Activated T-helper 1 cell treated with anti-CD3 and anti-CD28 coated beads, Interleukin-12 subunit alpha, Interleukin-12 subunit beta, Interleukin-2, Interleukin-4 antibody, amounts not matched to agents 30 ng/mL and 10 ng/mL and 1 ng/mL, durations not matched to agents 14 hours and 24 hours and 36 hours (primary cell): ENCODE results near the gene STMND1. TPM values are rescaled to one million over a fixed set of nuclear protein-coding genes. Genes with fewer than 3 reads are reported as not detected.

Experiments used
- DNase-seq: peaks from one replicate; pipeline ENCODE4 v3.0.0; 2021; ENCODE audit warnings: low spot score
- H3K27ac Mint-ChIP-seq: one replicate; pipeline ENCODE4 v1.8.0; 2021; ENCODE audit warnings: mild to moderate bottlenecking, mixed read lengths
- H3K27me3 Mint-ChIP-seq: one replicate; pipeline ENCODE4 v1.8.0; 2022; ENCODE audit warnings: mild to moderate bottlenecking, moderate library complexity, mixed read lengths; ENCODE audit not compliant: insufficient read depth
- H3K36me3 Mint-ChIP-seq: one replicate; pipeline ENCODE4 v1.8.0; 2021; ENCODE audit warnings: low read depth, mixed read lengths
- H3K4me1 Mint-ChIP-seq: one replicate; pipeline ENCODE4 v1.8.0; 2021; ENCODE audit warnings: low read depth, mixed read lengths
- H3K4me3 Mint-ChIP-seq: one replicate; pipeline ENCODE4 v1.8.0; 2021; ENCODE audit warnings: mild to moderate bottlenecking, moderate library complexity, mixed read lengths
- H3K9me3 Mint-ChIP-seq: one replicate; pipeline ENCODE4 v1.8.0; 2021; ENCODE audit warnings: mixed read lengths
- intact Hi-C: fragments of 100-400 bp; cut with micrococcal nuclease; formaldehyde crosslinking; loops from one replicate; pipeline ENCODE4 v1.15.1; 2024
- total RNA-seq: library from RNA; stranded (reverse); gene quantifications from 2 replicates; pipeline ENCODE4 v1.2.3, GENCODE V29; 2022

Gene STMND1
- total RNA-seq, 1 donor from 2014 or later: not detected

DNA sequence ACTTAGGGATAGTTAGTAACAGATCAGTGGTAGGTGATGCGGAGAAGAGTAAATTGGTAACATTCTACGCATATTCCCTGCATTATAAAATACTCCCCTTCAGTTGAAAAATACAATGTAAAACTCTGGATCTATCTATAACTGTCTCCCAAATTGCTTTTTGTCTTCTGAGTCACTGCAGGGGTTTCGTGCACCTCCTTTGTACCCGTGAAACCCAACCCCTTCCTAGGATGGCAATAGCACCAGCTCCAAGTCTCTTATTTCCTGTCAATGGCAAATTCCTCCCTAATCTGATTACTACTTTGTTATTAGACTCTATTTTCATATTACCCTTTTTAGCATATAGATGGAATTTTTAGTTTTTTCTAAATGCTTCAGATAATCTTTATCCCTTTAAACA is 20.6 kb upstream of the STMND1 start:
- Mint-ChIP-seq H3K36me3 (no peaks in the 10 kb centered on the region), H3K4me1 (no peaks in the 10 kb centered on the region), H3K27ac (no peak overlapping the region), H3K9me3 (no peaks in the 10 kb centered on the region), H3K27me3 (peaks cover 7% of the 10 kb centered on the region), H3K4me3 (no peak overlapping the region)
- intact Hi-C loops: loop anchor here (10.0 kb wide), 1 partner anchor 796 kb away; no protein-coding TSS in a partner anchor
- no peak for DNase-seq

DNA sequence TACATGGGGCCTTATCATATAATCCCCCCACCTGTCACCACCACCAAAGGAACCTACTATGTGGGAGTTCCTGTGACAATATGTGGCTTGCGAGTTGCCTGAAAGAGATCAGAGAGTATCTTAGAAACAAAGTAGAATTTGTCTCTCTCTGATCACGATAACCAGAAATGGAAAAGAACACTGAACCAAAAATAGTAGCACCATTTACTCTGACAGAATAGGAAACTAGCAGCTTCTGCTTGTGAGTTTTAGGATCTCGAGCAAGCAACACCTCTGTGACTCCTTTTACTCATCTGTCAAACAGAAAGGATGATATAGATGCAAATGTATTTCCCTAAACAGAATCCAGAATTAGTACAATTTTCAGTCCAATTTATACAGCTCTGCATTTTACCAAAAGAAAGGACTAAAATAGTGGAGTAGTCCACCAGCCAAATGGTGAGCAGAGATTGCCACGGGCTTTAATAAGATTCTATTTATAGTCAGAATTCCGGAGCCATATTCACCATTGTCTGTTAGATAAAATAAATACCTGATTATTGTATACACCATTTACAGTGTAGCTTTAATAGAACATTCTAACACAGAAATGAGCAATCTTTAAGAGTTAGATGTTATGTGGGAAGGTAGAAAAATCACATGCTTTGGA is 19.9 kb upstream of the STMND1 start:
- no peak overlapping the region for H3K4me3 Mint-ChIP-seq
- H3K27ac Mint-ChIP-seq: no peak overlapping the region
- intact Hi-C loops: loop anchor here (10.0 kb wide), 1 partner anchor 797 kb away; no protein-coding TSS in a partner anchor
- no peaks in the 10 kb centered on the region for H3K9me3 Mint-ChIP-seq
- H3K4me1 Mint-ChIP-seq: no peaks in the 10 kb centered on the region
- DNase-seq: no peak
- H3K27me3 Mint-ChIP-seq: peaks cover 7% of the 10 kb centered on the region
- H3K36me3 Mint-ChIP-seq: no peaks in the 10 kb centered on the region

DNA sequence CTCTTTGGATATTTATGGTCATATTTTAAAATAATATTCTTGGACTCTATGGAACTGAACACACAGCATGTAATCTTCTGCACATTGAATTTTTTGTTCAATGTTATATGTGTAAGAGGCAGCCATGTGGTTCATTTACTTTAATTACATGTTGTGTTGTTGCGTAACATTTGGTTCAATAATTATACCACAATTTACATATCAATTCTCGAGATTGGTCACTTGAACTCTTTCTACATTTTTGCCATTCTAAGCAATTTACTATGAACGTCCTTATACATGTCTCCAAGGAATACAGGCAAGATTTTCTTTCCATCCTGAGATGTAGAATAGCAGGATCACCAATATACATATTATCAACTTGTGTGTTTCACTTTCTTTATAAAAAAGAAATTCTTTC is 18.5 kb upstream of the STMND1 start:
- Mint-ChIP-seq H3K36me3 (no peaks in the 10 kb centered on the region), H3K9me3 (no peaks in the 10 kb centered on the region), H3K27me3 (peaks cover 7% of the 10 kb centered on the region), H3K4me3 (no peak overlapping the region), H3K27ac (no peak overlapping the region), H3K4me1 (no peaks in the 10 kb centered on the region)
- intact Hi-C loops: loop anchor here (10.0 kb wide), 1 partner anchor 799 kb away; no protein-coding TSS in a partner anchor
- no peak for DNase-seq

DNA sequence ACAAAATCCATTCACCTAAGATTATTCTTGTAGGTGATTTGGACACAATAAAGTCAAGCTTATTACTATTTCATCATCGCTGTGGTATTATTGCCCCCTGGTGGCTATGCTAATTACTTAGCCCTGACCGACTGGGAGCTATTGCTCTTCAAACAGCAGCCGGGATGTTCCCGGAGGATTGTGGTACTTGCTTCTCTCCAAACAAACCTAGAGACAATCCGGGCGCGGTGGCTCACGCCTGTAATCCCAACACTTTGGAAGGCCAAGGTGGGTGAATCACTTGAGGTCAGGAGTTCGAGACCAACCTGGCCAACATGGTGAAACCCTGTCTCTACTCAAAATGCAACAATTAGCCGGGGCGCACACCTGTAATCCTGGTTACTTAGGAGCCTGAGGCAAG is 15.4 kb upstream of the STMND1 start:
- no peaks in the 10 kb centered on the region for H3K4me1 Mint-ChIP-seq
- no peaks in the 10 kb centered on the region for H3K36me3 Mint-ChIP-seq
- H3K4me3 Mint-ChIP-seq: no peak overlapping the region
- H3K27me3 Mint-ChIP-seq: peaks cover 7% of the 10 kb centered on the region
- H3K27ac Mint-ChIP-seq: no peak overlapping the region
- no peak for DNase-seq
- intact Hi-C loops: loop anchor here (1.0 to 10.0 kb wide), 3 partner anchors 324 to 802 kb away; partner anchors contain the start of gene ATXN1
- no peaks in the 10 kb centered on the region for H3K9me3 Mint-ChIP-seq

DNA sequence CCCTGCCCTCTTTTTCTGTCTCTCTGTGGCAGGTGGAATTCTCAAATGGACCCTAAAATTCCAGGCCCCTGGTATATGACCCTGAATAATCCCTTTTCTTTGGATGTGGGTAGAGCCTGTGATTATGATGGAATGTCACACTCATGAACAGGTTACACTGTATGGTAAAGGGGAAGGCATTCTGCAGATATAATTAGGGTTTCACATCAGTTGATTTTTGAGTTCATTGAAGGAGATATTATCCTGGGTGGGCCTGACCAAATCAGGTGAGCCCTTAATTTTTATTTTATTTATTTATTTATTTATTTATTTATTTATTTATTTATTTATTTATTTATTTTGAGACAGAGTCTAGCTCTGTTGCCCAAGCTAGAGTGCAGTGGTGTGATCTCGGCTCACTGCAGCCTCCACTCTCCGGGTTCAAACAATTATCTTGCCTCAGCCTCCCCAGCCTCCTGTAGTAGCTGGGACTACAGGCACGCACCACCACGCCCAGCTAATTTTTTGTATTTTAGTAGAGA is 13.7 kb upstream of the STMND1 start:
- Mint-ChIP-seq H3K4me3 (no peak overlapping the region), H3K36me3 (no peaks in the 10 kb centered on the region), H3K4me1 (no peaks in the 10 kb centered on the region), H3K9me3 (no peaks in the 10 kb centered on the region), H3K27me3 (peaks cover 7% of the 10 kb centered on the region), H3K27ac (no peak overlapping the region)
- intact Hi-C loops: loop anchor here (5.0 to 10.0 kb wide), 2 partner anchors 326 to 803 kb away; partner anchors contain the start of gene ATXN1
- no peak for DNase-seq

DNA sequence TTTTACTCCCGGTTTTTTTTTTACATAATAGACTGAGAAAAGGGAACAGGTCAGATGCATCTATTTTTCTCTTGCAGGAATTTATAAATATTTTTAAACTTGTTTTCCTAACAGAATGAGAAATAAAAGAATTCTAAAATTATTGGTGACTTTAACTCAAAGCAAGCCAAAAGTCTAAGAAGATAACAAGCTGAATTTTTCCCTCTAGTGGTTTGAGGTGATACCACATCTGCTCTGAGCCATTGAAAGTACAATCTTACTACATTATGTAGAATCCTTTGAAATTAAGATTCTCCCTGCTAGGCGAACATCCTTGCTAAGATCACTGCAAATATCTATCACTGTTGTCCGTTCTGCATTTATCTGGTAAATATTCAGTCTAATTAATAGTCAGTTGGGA is 10.7 kb upstream of the STMND1 start:
- Mint-ChIP-seq H3K36me3 (no peaks in the 10 kb centered on the region), H3K4me1 (no peaks in the 10 kb centered on the region), H3K9me3 (no peaks in the 10 kb centered on the region), H3K27ac (no peak overlapping the region), H3K4me3 (no peak overlapping the region), H3K27me3 (peaks cover 3% of the 10 kb centered on the region)
- intact Hi-C loops: loop anchor here (5.0 kb wide), 1 partner anchor 319 kb away; no protein-coding TSS in a partner anchor
- no peak for DNase-seq

DNA sequence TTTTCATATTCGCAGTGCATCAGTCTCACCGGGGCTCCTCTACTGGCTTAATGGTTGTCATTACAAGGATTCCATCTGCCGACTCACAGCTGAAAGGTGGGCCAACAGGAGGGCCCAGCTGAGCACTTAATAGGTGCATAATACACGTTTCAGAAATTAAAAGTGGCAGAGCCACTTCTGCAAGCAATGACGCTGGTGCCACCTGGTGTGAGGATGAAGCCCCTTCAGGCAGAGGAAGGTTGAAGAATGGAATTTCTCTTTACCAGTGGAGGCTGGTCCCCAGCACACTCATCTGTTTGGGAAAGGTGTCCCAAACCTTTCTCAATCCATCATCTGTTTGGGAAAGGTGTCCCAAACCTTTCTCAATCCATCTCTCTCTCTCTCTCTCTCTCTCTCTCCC is 8.2 kb upstream of the STMND1 start:
- no peaks in the 10 kb centered on the region for H3K36me3 Mint-ChIP-seq
- no peak overlapping the region for H3K27ac Mint-ChIP-seq
- H3K4me1 Mint-ChIP-seq: no peaks in the 10 kb centered on the region
- peaks cover 8% of the 10 kb centered on the region for H3K27me3 Mint-ChIP-seq
- H3K9me3 Mint-ChIP-seq: no peaks in the 10 kb centered on the region
- no peak overlapping the region for H3K4me3 Mint-ChIP-seq
- no peak for DNase-seq
- intact Hi-C loops: loop anchor here (5.0 kb wide), 1 partner anchor 321 kb away; no protein-coding TSS in a partner anchor

DNA sequence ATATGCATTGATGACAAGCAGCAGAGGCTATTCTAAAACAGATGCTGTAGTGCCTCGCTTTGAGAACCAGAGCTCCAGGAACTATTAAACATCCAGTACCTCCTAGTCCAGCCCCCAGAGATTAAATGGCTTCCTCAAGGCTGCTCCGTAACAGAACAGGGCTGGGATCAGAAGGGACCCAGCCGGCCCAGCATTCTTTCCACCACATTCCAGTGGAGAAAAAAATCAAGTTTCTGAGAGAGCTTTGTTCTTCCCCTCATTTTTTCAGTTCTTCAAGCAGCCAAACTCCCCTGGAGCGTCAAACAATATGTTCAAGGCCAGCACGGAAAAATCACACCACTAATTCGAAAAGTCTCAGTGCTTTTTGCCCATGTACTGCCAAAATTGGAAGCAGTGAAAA is 5.8 kb upstream of the STMND1 start:
- Mint-ChIP-seq H3K27me3 (peaks cover 28% of the 10 kb centered on the region), H3K36me3 (no peaks in the 10 kb centered on the region), H3K9me3 (no peaks in the 10 kb centered on the region), H3K4me1 (no peaks in the 10 kb centered on the region), H3K4me3 (no peak overlapping the region), H3K27ac (no peak overlapping the region)
- intact Hi-C loops: no loop called here
- DNase-seq: no peak

DNA sequence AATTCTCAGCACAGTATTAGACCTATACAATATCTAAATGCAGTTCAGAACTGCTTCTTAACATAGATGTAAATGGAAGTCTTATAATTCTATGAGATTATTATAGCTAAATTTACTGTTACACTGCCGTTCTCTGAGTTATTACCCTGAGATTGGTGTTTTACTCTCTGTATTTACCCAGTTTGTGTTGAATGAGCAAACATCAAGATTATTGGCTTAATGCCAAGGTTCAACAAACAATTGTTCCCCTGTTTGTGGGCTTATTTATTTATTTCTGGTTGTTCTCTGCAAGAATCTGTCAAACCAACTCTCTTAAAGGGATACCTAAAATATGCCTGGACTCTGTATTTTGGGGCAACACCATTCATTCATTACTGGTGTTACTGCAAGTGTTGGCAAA is 5.2 kb upstream of the STMND1 start:
- H3K27me3 Mint-ChIP-seq: peaks cover 32% of the 10 kb centered on the region
- H3K4me1 Mint-ChIP-seq: no peaks in the 10 kb centered on the region
- no peak overlapping the region for H3K27ac Mint-ChIP-seq
- H3K9me3 Mint-ChIP-seq: no peaks in the 10 kb centered on the region
- no peaks in the 10 kb centered on the region for H3K36me3 Mint-ChIP-seq
- no peak for DNase-seq
- H3K4me3 Mint-ChIP-seq: no peak overlapping the region
- intact Hi-C loops: no loop called here

DNA sequence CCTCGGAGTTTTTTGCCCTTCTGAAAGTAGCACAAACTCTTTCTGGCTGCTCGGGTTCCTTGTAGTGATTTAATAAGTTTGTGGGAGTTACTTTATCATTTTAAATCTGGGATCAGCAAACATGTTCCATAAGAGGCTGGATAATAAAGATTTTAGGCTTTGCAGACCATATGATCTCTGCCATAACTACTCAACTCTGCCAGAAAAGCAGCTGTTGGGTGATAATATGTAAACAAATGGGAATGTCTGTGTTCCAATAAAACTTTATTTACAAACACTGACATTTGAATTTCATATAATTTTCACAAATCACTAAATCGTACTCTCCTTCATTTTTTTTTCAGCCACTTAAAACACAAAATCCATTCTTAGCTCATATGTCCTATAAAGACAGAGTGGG is 3.9 kb upstream of the STMND1 start:
- Mint-ChIP-seq H3K27me3 (peaks cover 42% of the 10 kb centered on the region), H3K9me3 (no peaks in the 10 kb centered on the region), H3K4me3 (no peak overlapping the region), H3K4me1 (no peaks in the 10 kb centered on the region), H3K27ac (no peak overlapping the region), H3K36me3 (no peaks in the 10 kb centered on the region)
- intact Hi-C loops: no loop called here
- DNase-seq: no peak

DNA sequence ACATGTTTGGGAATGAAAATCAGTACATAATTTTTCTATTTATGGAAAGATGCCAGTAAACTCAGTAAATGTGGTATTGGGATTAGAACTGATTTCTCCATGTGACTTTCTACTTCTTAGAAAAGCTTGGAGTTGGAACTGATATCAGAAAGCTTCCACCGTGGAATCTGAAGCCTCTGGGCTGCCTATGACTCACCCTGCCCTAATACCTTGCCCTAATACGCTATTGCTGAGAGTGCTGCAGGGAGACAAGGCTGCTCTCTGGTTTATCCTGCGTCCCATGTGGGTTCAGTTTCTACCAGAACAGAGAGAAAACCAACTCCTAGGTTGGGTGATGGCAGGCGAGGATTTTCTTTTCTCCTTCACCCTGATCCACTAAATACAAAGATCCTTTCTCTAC is 3.3 kb upstream of the STMND1 start:
- intact Hi-C loops: no loop called here
- Mint-ChIP-seq H3K36me3 (no peaks in the 10 kb centered on the region), H3K4me1 (no peaks in the 10 kb centered on the region), H3K27me3 (peaks cover 42% of the 10 kb centered on the region), H3K9me3 (no peaks in the 10 kb centered on the region), H3K27ac (no peak overlapping the region), H3K4me3 (no peak overlapping the region)
- no peak for DNase-seq

DNA sequence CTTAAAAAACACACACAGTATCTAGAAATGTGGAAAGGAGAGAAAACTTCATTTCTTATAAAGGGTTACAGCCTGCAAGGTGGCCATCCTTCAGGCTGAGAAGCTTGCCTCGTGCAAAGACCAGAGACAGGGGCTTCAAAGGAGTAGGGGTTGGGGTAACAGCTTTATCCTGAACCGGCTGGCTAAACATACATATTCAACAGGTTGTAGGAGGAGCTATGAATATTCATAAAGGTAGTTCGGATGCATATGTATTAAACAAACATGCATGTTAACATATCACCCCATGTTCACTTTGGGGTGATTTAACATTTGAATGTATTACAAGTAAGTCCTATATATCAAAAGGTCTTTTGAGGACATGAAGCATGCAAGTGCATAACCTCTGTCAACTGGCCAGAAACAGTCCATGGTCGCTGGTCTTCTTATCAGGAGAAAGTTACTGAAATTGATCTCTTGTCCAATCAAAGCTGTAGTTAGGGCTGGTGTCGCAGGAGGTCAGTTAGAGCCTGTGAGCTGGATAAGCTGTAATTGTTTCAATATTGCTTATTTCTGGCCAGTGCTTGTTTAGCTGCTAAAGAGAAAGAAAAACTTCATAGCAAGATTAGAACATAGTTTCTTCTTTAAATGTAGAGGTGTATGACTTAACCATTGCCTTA is 2.3 kb upstream of the STMND1 start:
- Mint-ChIP-seq H3K36me3 (no peaks in the 10 kb centered on the region), H3K4me3 (no peak overlapping the region), H3K27me3 (peaks cover 42% of the 10 kb centered on the region), H3K4me1 (no peaks in the 10 kb centered on the region), H3K27ac (no peak overlapping the region), H3K9me3 (no peaks in the 10 kb centered on the region)
- intact Hi-C loops: no loop called here
- DNase-seq: no peak

DNA sequence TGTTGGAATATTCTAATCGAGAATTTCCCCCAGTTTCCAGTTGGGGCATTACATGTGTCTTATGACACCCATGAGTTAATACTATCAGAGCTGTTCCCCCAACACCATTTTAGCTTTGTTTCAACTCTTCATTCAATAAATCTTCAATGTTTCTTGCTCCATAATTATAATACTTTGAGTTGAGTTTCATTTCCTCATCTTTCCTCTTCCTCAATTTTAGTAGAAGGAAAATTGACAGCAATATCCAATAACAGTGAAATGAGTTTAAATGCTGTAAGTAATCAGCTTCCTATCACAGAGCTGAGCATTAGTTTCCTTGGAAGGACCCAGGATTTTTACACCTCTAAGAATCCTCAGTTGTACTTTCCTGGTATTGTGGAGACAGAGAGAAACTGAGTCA is 1.0 kb upstream of the STMND1 start:
- intact Hi-C loops: no loop called here
- H3K4me3 Mint-ChIP-seq: no peak overlapping the region
- H3K27ac Mint-ChIP-seq: no peak overlapping the region
- no peaks in the 10 kb centered on the region for H3K36me3 Mint-ChIP-seq
- no peaks in the 10 kb centered on the region for H3K4me1 Mint-ChIP-seq
- no peaks in the 10 kb centered on the region for H3K9me3 Mint-ChIP-seq
- H3K27me3 Mint-ChIP-seq: peaks cover 42% of the 10 kb centered on the region
- DNase-seq: no peak
